Omental fat pad (tissue), 4 donors: ENCODE measurements around the gene WAPL. TPM values are rescaled to one million over a fixed set of nuclear protein-coding genes. Genes with fewer than 3 reads are reported as not detected.
"Not testable (repeated sequence)": the region's sequence is repeated elsewhere in the genome, so short reads cannot be mapped to it uniquely, and the experiment has no call there.

ENCODE experiments used
- ATAC-seq: fragments of 150-250 bp; one replicate; pipeline ENCODE4 v1.9.1; 2016; ENCODE audit warnings: mild to moderate bottlenecking, moderate library complexity; ENCODE audit not compliant: low FRiP score
- DNase-seq: peaks from one replicate; pipeline ENCODE4 v3.0.0-alpha.2; 2019; ENCODE audit warnings: low spot score
- CTCF ChIP-seq, 3 donors: fragments of 450-650 bp; IDR thresholded peaks; one replicate each; pipeline ENCODE4 v1.5.1; 2016 to 2017; ENCODE audit warnings: antibody characterized with exemption in 3 of 3, mild to moderate bottlenecking in 3 of 3, moderate library complexity in 2 of 3
- total RNA-seq, 4 donors: library from RNA; depleted of rRNA; stranded (reverse); fragments of >200 nt; gene quantifications; one replicate each; pipeline ENCODE4 v1.1.0, GENCODE V29; 2016

WAPL gene
- total RNA-seq, 4 donors from 2014 or later, result 29.8 to 61.5 (median 40.1) TPM

- DNase-seq, result no peak
- no peak for ATAC-seq
- TF ChIP-seq CTCF (IDR thresholded peaks at IDR 0.05), result no peak
These were observed 14.8 kb upstream of the WAPL start for GRCh38 chr10:86536294-86536861.

- peak; percentile 37 for DNase-seq
- peak; percentile 91 for ATAC-seq
- no peak for TF ChIP-seq CTCF (IDR thresholded peaks at IDR 0.05)
These were observed 13.7 kb upstream of the WAPL start for GRCh38 chr10:86535132-86535882.

- DNase-seq (no peak), ATAC-seq (no peak)
- TF ChIP-seq CTCF (IDR thresholded peaks at IDR 0.05), result no peak
These were observed 11.7 kb upstream of the WAPL start for GRCh38 chr10:86533328-86533727.

GRCh38 chr10:86528736-86529135 is 7.1 kb upstream of the WAPL start:
- not testable (repeated sequence) for DNase-seq, ATAC-seq

- no peak for TF ChIP-seq CTCF (IDR thresholded peaks at IDR 0.05)
These were observed 5.0 kb upstream of the WAPL start for GRCh38 chr10:86526606-86527005.

GRCh38 chr10:86525713-86526112 is 4.1 kb upstream of the WAPL start:
- DNase-seq, ATAC-seq: not testable (repeated sequence)

More at GRCh38 chr10:86526606-86527005, 5.0 kb upstream of the WAPL start:
- DNase-seq (no peak), ATAC-seq (no peak)

- ATAC-seq (no peak), DNase-seq (no peak)
- no peak for TF ChIP-seq CTCF (IDR thresholded peaks at IDR 0.05)
These were observed 2.8 kb upstream of the WAPL start for GRCh38 chr10:86524225-86524962.

- no peak for TF ChIP-seq CTCF (IDR thresholded peaks at IDR 0.05)
- DNase-seq (no peak), ATAC-seq (no peak)
These were observed 1.8 kb upstream of the WAPL start for GRCh38 chr10:86523348-86523747.
